NCI-H2029 (cell line): ENCODE results near the gene GPR161.

Source experiments
- DNase-seq: peaks from one replicate; lab custom pipeline; 2025; lab: John Stamatoyannopoulos, UW

Gene GPR161

DNA sequence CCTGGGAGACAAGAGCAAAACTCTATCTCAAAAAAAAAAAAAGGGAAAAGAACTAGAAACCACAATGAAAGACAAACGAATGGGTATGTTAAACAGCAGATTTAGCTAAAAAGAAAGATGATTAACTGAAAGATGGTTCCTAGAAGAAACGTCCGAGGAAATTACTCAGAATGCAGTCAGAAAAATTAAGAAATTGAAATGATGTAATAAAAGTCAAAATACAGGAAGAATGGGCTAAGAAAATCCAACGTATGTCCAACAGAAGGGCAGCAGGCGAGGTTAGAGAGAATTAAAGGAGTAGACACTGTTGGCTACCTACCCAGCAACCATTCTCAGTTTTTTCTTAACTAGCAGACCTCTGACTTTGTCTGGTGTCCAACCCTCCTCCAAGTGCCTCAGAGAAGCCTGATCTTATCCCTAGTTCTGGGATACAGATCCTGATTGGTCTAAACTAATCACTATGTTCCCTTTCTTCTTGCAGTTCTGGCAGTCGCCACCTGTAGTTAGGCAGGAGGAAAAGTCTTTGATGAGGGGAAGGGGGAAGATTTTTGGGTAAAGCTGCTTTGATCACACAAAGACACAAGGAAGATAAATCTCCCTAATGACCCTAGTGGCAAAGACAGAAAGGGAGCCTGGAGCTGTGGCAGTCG lies 25.7 kb downstream of the GPR161 start:
- DNase-seq: no peak

DNA sequence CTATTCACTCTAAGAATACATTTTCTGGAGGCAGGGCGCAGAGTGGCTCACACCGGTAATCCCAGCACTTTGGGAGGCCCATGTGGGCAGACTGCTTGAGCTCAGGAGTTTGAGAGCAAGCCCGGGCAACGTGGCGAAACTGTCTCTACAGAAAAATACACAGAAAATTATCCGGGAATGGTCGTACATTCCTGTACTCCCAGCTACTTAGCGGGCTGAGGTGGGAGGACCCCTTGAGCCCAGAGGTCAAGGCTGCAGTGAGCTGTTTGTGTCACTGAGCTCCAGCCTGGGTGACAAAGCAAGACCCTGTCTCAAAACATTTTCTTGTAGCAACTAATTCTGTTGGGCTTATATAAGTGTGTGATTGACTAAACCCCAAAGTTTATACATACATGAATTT lies 30.5 kb downstream of the GPR161 start:
- no peak for DNase-seq

- no peak for DNase-seq
Observed at GRCh38 chr1:168105846-168106245, 30.9 kb downstream of the GPR161 start.

DNA sequence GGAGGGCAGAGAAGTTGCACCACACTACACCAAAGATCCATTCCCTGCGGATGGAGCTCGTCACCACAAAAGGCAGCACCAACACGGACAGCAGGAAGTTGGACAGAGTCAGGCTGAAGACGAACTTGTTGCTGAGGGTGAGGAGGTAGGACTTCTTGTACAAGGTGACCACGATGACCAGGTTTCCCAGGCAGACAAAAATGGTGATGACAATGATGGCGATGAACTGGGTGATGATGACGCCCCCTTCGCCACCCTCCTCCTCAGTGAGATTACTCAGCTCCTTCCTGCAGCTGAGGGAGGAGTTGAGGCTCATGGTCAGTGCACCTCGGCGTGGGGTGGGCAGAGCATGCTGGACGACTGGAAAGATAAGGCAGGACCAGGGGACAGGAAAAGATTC lies 32.2 kb downstream of the GPR161 start:
- no peak for DNase-seq

DNA sequence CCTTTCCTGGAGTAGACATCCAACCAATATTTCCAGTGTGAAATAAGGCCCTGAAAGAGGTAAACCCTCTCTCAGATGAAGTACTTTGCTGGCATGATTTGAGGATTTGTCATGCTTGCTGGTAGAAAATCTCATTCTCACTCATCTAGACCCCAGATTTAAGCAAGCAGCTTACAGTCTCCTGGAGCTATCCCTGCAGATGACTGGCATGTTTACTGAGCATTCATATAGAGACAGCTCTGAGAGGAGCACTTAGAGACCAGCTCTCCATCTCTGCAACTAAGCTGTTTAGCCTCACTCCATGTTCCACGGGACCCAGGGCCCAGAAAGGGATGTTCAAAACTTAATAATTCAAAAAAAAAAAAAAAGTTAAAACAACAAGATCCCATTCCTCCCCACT lies 34.2 kb downstream of the GPR161 start:
- DNase-seq: no peak

DNA sequence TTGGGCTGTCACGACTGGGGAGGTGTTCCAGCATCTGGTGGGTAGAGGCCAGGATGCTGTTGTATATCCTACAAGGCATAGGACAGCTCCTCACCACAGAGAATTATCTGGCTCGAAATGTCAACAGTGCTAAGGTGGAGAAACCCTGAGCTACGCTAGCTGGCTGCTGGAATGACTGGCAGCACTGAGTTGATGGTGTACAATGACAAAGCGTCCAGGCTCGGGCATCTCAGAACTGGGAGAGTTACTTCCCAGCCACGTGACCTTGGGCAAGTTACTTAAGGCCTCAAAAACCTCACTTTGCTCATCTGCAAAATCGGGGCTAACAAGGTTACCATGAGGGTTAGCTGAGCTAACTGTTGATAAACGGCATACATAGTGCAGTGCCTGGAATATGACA lies 35.4 kb downstream of the GPR161 start:
- DNase-seq: no peak

GRCh38 chr1:168100315-168101002 lies 36.3 kb downstream of the GPR161 start:
- no peak for DNase-seq

GRCh38 chr1:168099337-168099801 lies 37.4 kb downstream of the GPR161 start:
- DNase-seq: no peak

- no peak for DNase-seq
Observed at GRCh38 chr1:168098534-168099320, 38.0 kb downstream of the GPR161 start.

- no peak for DNase-seq
Observed at GRCh38 chr1:168097921-168098528, 38.7 kb downstream of the GPR161 start.

GRCh38 chr1:168096296-168097165 lies 40.2 kb downstream of the GPR161 start:
- no peak for DNase-seq

DNA sequence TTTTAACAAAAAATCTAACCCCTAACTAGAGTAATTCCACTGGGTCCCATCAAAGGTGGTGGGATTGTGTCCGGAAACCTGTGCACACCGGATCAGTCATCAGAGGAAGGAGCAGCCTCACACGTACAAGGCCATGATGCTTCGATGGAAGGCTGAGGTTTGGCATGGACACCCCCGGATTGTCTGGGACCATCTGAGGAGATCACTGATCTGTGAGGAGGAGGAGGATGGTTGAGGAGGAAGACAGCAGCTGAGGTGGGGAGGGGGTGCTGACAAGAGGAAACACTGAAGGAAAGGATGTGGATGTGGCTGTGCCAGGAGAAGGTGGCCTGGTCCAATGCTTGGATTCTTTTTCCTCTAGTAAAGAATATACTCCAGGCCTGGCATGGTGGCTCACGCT lies 41.3 kb downstream of the GPR161 start:
- no peak for DNase-seq

GRCh38 chr1:168093616-168094015 lies 43.1 kb downstream of the GPR161 start:
- DNase-seq: no peak

DNA sequence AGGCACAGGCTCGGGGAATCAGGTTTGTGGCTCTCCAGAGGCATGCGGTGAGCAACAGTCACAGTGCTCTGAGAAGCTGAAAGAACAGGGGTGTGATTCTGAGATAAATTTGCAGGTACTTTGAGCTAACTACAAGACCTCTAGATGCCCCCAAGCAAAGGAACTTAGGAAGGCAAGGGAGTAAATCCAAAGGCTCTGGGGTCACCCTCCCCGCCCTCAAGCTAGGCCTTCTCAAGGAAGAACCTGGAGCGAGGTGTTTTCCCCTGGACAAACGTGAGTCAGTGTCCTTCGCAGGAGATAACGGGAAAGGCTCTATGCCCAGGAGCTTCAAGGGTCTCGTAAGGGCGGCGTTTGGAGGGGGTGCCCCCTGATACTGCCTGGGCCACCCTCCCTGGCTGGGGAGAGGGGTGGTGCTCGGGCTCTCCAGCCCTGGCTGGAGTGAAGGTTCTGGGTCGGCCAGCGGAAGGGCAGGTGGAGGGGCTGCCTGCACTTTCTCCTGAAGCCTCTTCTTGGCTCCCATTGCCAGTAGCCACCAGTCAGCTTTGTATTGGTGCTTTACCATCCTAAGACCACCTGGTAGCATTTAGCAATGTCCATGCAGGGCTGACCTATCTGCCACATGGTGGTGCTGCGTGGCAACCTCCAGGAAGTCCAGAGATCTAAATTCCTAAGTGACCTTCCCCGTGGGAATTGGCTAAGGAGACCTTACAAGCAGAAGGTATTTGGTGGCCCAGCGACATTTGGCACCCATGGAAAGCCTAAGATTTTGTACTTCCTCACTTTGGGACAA lies 44.0 kb downstream of the GPR161 start:
- DNase-seq: no peak

DNA sequence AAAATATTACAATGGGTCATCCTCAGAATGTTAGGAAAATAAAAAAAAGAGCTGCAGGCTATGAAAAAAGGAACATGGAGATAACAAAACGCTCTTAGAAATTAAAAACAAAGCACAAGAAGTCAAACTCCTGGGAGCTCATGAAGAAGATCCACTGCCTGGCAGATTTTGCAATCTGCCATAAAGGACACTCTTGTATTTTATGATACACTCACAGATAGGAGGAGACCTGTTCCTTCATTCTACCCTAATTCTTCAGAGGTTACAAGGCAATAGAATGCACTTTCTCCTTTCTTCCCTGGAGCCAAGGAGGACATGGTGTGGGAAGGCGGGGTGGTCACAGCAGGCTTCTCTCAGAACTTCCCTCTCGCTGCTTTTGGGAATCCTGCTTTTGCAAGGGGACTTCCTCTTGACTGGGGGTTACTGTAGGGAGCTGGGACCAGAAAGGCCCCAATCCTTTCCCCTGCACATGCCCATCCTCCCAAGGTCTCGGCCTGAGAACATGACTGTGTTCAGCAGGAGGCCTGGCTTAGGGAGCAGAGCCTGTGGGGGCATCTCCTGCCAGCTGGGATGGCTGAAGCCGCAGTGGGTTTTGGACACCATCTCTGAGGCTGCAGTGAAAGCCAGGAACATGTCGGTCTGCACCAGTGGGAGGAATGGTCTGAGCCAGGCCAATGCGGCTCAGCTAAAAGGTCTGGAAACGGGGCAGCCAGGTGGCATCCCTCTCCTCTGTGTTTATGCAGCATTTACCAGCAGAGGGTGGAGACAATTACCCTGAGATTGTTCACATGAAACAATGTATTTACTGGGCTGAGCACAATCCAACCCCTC lies 44.8 kb downstream of the GPR161 start:
- no peak for DNase-seq

DNA sequence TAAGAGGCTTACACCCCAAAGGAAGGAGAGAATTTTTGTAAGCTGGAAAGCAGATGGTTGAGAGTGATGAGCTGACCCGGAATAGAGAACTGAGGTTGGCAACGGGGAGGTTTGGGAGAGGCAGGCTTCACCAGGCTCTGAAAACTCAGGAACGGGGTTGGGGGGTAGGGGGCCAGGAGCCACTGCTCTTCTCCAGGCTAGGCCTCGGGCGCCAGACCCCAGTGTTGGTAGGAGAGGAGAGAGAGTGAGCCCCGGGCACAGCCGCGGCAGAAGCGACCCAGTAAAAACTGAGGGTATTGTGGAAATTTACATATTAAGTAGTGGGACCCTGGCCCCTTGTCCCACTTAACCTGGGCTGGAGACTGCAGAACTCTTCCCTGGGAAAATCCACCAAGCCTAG lies 45.7 kb downstream of the GPR161 start:
- no peak for DNase-seq

DNA sequence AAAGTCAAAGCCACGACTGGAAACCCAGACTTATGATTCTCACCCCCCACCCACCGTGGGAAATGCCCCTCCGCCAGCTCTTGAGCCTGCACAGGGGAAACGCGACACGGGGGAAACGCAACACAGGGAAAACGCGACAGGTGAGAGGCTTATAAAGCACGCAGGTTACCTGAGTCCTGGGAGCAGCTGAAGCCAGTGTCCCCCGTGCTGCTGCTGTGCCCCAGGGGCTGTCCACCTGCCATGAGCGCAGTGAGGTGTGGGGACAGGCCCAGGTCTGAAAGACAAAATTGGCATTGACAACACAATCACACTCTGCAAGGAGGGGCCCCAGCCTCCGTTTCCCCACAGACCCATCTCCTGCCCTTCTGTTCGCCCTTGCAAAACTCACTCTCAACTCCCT lies 46.3 kb downstream of the GPR161 start:
- no peak for DNase-seq

- no peak for DNase-seq
Observed at GRCh38 chr1:168089979-168090337, 46.8 kb downstream of the GPR161 start.

- DNase-seq: no peak
Observed at GRCh38 chr1:168089326-168089978, 47.3 kb downstream of the GPR161 start.
